Osteocyte (in vitro differentiated cells): ENCODE results near the gene TTLL8. TPM values are rescaled to one million over a fixed set of nuclear protein-coding genes. Genes with fewer than 3 reads are reported as not detected.

ENCODE experiments used
- DNase-seq: peaks from one replicate; pipeline ENCODE4 v3.0.0; 2021; ENCODE audit warnings: mixed read lengths; ENCODE audit not compliant: unreplicated experiment; ENCODE audit errors: extremely low spot score
- H3K27ac Mint-ChIP-seq: one replicate; pipeline ENCODE4 v1.8.0; 2021; ENCODE audit warnings: mild to moderate bottlenecking, mixed read lengths; ENCODE audit not compliant: unreplicated experiment
- H3K27me3 Mint-ChIP-seq: one replicate; pipeline ENCODE4 v1.8.0; 2021; ENCODE audit warnings: mixed read lengths; ENCODE audit not compliant: unreplicated experiment
- H3K36me3 Mint-ChIP-seq: one replicate; pipeline ENCODE4 v1.8.0; 2021; ENCODE audit warnings: mixed read lengths; ENCODE audit not compliant: unreplicated experiment
- H3K4me1 Mint-ChIP-seq: one replicate; pipeline ENCODE4 v1.8.0; 2021; ENCODE audit warnings: mixed read lengths; ENCODE audit not compliant: unreplicated experiment
- H3K4me3 Mint-ChIP-seq: one replicate; pipeline ENCODE4 v1.8.0; 2021; ENCODE audit warnings: mild to moderate bottlenecking, moderate library complexity, mixed read lengths; ENCODE audit not compliant: unreplicated experiment
- H3K9me3 Mint-ChIP-seq: one replicate; pipeline ENCODE4 v1.8.0; 2021; ENCODE audit warnings: mixed read lengths; ENCODE audit not compliant: unreplicated experiment
- total RNA-seq: library from RNA; stranded (reverse); gene quantifications from 2 replicates; pipeline ENCODE4 v1.2.1, GENCODE V29; 2021
- TF ChIP-seq, protein P1 (sequence below): fragments of 200-600 bp; sonication (generic); IDR thresholded peaks from 2 replicates; pipeline ENCODE4 v1.5.0; 2021; ENCODE audit warnings: antibody characterized with exemption, mild to moderate bottlenecking, moderate library complexity

Gene TTLL8
- total RNA-seq, 1 donor from 2014 or later = not detected

DNA sequence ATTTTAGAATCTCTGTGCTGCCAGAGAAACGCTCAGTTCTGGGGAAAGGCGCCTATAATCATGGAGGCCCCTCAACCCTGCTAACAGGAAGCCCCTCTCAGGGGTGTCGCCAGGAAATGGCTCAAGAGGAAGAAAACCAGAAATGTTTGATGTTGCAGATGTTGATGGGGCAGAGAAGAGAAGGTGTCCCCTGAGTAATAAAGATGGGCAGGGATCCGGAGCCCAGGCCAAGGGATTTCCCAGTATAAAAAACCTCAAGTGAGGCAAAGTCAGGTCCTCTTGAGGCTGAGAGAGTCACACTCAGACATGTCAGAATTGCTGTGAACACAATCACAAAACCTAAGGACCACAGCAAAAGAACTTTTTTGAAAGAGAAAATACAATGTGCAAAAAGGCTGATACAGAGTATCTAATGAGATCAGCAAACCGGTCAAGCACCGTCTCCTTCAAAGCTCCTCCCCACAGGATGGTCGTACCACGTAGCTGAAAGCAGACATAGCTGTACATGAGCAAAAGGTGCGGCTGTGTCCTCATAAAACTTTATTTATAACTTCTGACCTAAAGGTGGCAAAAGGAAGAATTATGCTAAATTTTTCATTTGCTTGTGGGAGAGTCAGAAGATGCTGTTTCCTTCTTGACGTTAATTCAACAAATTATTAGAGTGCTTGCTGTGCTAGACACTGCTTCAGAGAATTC is 43.9 kb upstream of the TTLL8 start:
- Mint-ChIP-seq H3K27ac (no peak overlapping the region), H3K4me1 (peaks cover 11% of the 10 kb centered on the region), H3K27me3 (peaks cover 19% of the 10 kb centered on the region), H3K9me3 (no peaks in the 10 kb centered on the region), H3K36me3 (no peaks in the 10 kb centered on the region), H3K4me3 (no peak overlapping the region)
- DNase-seq = no peak
- TF ChIP-seq, protein P1, sequence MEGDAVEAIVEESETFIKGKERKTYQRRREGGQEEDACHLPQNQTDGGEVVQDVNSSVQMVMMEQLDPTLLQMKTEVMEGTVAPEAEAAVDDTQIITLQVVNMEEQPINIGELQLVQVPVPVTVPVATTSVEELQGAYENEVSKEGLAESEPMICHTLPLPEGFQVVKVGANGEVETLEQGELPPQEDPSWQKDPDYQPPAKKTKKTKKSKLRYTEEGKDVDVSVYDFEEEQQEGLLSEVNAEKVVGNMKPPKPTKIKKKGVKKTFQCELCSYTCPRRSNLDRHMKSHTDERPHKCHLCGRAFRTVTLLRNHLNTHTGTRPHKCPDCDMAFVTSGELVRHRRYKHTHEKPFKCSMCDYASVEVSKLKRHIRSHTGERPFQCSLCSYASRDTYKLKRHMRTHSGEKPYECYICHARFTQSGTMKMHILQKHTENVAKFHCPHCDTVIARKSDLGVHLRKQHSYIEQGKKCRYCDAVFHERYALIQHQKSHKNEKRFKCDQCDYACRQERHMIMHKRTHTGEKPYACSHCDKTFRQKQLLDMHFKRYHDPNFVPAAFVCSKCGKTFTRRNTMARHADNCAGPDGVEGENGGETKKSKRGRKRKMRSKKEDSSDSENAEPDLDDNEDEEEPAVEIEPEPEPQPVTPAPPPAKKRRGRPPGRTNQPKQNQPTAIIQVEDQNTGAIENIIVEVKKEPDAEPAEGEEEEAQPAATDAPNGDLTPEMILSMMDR = no peak

DNA sequence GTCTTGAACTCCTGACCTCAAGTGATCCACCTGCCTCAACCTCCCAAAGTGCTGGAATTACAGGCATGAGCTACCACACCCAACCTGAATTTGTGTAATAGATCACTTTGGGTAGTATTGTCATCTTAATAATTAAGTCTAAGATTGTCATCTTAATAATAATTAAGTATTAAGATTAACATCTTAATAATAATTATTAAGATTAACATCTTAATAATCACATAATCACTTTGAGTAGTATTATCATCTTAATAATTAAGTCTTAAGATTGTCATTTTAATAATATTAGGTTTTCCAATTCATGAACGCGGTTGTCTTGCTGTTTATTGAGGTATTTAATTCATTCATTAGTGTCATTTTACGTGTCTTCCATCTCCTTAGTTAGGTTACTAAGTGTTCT is 40.0 kb upstream of the TTLL8 start:
- no peak for DNase-seq
- Mint-ChIP-seq H3K9me3 (no peaks in the 10 kb centered on the region), H3K4me3 (no peak overlapping the region), H3K36me3 (no peaks in the 10 kb centered on the region), H3K27ac (no peak overlapping the region), H3K27me3 (peaks cover 46% of the 10 kb centered on the region), H3K4me1 (no peaks in the 10 kb centered on the region)
- TF ChIP-seq, protein P1 = no peak

DNA sequence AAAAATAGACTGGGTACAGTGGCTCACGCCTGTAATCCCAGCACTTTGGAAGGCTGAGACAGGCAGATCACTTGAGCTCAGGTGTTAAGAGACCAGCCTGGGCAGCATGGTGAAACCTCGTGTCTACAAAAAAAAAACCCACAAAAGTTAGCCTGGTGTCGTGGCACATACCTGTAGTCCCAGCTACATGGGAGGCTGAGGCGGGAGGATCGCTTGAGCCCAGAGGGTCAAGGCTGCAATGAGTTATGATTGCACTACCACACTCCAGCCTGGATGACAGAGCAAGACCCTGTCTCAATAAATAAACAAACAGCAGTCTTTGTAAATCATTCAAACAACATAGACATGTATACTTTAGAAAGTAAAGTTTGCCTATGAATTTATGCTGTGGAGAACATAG is 34.2 kb upstream of the TTLL8 start:
- Mint-ChIP-seq H3K4me3 (no peak overlapping the region), H3K27me3 (peaks cover 30% of the 10 kb centered on the region), H3K4me1 (no peaks in the 10 kb centered on the region), H3K36me3 (no peaks in the 10 kb centered on the region), H3K9me3 (no peaks in the 10 kb centered on the region), H3K27ac (no peak overlapping the region)
- no peak for DNase-seq
- TF ChIP-seq, protein P1 = no peak

DNA sequence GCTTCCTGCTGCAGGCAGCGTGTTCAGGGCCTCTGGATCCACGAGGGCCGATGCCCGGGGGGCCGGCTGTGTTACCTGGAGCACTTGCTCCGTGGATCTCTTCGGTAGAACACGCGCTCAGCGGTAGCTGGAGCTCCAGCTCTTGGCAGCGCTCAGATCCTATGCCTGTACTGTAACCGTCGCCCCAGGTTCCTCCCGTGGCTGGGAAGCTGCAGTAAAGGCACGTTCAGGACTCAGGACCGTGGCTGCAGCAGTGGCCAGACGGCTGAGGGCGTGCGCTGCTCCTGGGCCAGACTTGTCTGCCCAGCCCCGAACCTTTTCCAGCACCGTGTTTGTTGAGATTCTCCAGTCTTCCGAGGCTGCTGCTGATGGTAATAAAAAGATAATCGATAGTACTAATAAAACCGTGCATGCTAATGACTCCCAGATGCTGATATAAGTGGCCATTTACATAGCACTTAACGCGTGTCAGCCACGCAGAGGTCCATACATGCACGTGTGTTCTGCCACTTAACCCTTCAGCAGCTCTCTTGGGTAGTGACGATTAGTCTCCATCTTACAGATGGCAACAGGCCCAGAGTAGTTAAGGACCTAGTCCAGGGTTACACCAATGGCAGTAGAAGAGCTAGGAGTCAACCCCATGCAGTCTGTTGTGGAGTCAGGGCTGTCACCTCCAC is 33.1 kb upstream of the TTLL8 start:
- no peaks in the 10 kb centered on the region for H3K9me3 Mint-ChIP-seq
- no peak overlapping the region for H3K27ac Mint-ChIP-seq
- no peaks in the 10 kb centered on the region for H3K4me1 Mint-ChIP-seq
- no peaks in the 10 kb centered on the region for H3K36me3 Mint-ChIP-seq
- DNase-seq = no peak
- H3K27me3 Mint-ChIP-seq = peaks cover 23% of the 10 kb centered on the region
- H3K4me3 Mint-ChIP-seq = no peak overlapping the region
- TF ChIP-seq, protein P1 = no peak

DNA sequence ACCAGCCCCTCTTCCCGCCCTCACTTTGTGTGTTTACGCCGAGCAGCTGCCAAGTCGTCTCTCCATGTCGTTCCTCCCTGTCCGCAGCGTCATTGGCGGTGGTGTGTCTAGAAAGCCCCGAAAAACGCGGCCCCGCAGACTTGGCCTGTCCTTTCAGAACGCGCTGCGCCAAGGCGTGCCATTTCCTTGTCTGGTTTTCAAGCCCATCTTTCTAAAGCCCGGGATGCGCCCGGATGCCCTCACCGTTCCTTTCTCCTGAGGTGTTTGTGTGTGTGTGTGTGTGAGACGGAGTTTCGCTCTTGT is 32.3 kb upstream of the TTLL8 start:
- TF ChIP-seq, protein P1 = no peak
- H3K4me3 Mint-ChIP-seq = no peak overlapping the region
- no peaks in the 10 kb centered on the region for H3K9me3 Mint-ChIP-seq
- H3K27ac Mint-ChIP-seq = no peak overlapping the region
- no peaks in the 10 kb centered on the region for H3K36me3 Mint-ChIP-seq
- DNase-seq = no peak
- peaks cover under 1% of the 10 kb centered on the region for H3K4me1 Mint-ChIP-seq
- H3K27me3 Mint-ChIP-seq = peaks cover 16% of the 10 kb centered on the region
